Muscle layer of duodenum (tissue), 2 donors: ENCODE measurements around the gene TTC27.

Source experiments
- H3K27ac ChIP-seq: one replicate; pipeline ENCODE4 v1.7.0; 2013; ENCODE audit warnings: mild to moderate bottlenecking, low read length
- H3K27me3 ChIP-seq: one replicate; pipeline ENCODE4 v1.7.0; 2013; ENCODE audit warnings: low read depth, mild to moderate bottlenecking, control low read depth, low read length
- H3K36me3 ChIP-seq, 2 donors: one replicate each; pipeline ENCODE4 v1.7.0; 2013; ENCODE audit warnings: low read length in 2 of 2, control low read depth in 1 of 2, mild to moderate bottlenecking in 1 of 2; ENCODE audit not compliant: insufficient read depth in 2 of 2, control insufficient read depth in 1 of 2
- H3K4me1 ChIP-seq, 2 donors: one replicate each; pipeline ENCODE4 v1.7.0; 2013; ENCODE audit warnings: low read length in 2 of 2, mild to moderate bottlenecking in 2 of 2, control low read depth in 1 of 2, moderate library complexity in 1 of 2; ENCODE audit not compliant: insufficient read depth in 2 of 2, control insufficient read depth in 1 of 2
- H3K4me3 ChIP-seq, 2 donors: one replicate each; pipeline ENCODE4 v1.7.0; 2013; ENCODE audit warnings: low read length in 2 of 2, low read depth in 1 of 2, mild to moderate bottlenecking in 1 of 2
- H3K9me3 ChIP-seq, 2 donors: one replicate each; pipeline ENCODE4 v1.7.0; 2013; ENCODE audit warnings: low read length in 2 of 2, control low read depth in 1 of 2, mild to moderate bottlenecking in 1 of 2; ENCODE audit not compliant: control insufficient read depth in 1 of 2
- donor health status: healthy.

TTC27 gene

DNA sequence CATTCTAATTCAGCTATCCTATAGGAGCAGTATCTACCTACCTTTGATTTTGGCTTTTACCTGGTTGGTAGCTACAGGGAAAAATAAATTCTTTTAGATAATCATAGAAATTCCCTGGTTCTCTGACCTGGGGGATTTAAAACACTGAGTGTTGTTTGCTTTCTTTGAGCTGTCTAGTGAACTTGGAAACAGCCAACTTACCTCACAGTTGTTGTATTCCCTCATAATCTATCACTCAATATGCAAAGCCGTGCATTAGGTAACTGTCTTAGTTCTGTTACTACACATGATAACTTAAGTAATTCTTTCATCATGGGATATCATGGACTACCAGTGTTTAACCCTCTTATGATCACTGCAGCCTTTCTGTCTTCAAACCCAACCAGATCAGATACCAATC is 127.8 kb downstream of the TTC27 start:
- Histone ChIP-seq H3K4me3 (no peak overlapping the region), H3K36me3 (peaks cover 0 to 9% of the 10 kb centered on the region in 2 donors), H3K9me3 (no peaks in the 10 kb centered on the region), H3K27me3 (no peaks in the 10 kb centered on the region), H3K4me1 (peaks cover 0 to 6% of the 10 kb centered on the region in 2 donors), H3K27ac (no peak overlapping the region)

DNA sequence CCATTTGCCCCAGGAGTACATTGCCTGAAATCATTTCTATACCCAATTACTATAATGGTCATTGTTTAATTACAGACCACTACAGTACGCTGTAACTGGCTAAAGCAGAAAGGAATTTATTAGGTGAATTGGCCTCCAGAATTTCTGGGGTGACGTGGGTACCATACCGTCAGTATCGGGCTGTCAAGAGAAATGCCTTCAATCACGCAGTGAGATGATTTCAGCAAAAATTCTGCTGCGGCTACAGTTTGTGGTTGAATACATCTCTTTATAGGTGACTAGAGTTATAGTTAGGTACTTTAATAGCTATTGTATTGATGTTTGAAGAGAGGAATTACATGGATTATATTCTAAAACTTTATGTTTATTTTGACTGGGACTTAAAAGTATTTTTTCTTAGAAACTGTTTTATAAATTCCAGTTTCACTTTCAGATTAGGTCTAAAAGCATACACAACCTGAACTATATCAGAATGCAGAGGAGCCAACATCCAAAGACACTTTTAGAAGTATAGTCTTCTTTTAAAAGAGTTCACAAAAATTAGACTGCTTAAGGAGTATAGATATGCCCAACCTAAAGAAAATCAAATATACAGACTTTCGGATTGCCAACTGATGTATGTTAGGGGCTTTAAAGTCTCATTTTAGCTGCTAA is 128.4 kb downstream of the TTC27 start:
- Histone ChIP-seq H3K9me3 (no peaks in the 10 kb centered on the region), H3K36me3 (peaks cover 0 to 9% of the 10 kb centered on the region in 2 donors), H3K4me3 (no peak overlapping the region), H3K27ac (no peak overlapping the region), H3K27me3 (no peaks in the 10 kb centered on the region), H3K4me1 (peaks cover 0 to 6% of the 10 kb centered on the region in 2 donors)

DNA sequence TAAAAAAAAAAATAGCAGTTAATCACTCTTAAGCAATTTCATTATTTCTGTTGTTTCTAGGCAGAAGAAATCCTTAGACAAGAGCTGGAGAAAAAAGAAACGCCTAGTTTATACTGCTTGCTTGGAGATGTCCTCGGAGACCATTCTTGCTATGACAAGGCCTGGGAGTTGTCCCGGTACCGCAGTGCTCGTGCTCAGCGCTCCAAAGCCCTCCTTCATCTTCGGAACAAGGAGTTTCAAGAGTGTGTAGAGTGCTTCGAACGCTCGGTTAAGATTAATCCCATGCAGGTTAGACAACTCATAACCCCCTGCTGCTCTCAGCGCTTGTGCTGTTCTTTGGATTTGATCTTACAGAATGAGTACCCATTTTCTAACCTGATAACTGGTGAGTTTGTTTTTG is 130.4 kb downstream of the TTC27 start:
- H3K4me1 ChIP-seq, result no peaks in the 10 kb centered on the region
- H3K9me3 ChIP-seq, result no peaks in the 10 kb centered on the region
- H3K27ac ChIP-seq, result no peak overlapping the region
- no peak overlapping the region for H3K4me3 ChIP-seq
- H3K27me3 ChIP-seq, result no peaks in the 10 kb centered on the region
- peaks cover 0 to 9% of the 10 kb centered on the region in 2 donors for H3K36me3 ChIP-seq

DNA sequence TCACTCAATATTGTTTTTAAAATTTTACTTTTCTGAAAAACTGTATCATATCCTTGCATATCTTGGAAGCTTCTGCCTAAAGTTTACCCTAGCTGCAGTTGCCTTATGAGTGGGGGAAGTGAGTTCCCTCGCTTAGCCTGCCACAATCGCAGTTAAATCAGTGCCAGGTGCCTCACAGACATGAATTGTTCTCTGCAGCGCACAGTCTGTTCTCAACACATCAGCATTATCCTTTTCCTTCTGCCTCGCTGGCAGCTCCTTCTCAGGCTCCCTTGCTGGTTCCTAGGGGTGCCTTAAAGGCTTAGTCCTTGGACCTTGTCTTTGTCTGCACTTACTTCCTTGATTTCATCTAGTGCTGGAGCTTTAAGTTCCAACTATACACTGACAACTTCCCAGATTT is 132.8 kb downstream of the TTC27 start:
- Histone ChIP-seq H3K9me3 (no peaks in the 10 kb centered on the region), H3K27ac (no peak overlapping the region), H3K36me3 (peaks cover 0 to 9% of the 10 kb centered on the region in 2 donors), H3K4me1 (no peaks in the 10 kb centered on the region), H3K27me3 (no peaks in the 10 kb centered on the region), H3K4me3 (no peak overlapping the region)

DNA sequence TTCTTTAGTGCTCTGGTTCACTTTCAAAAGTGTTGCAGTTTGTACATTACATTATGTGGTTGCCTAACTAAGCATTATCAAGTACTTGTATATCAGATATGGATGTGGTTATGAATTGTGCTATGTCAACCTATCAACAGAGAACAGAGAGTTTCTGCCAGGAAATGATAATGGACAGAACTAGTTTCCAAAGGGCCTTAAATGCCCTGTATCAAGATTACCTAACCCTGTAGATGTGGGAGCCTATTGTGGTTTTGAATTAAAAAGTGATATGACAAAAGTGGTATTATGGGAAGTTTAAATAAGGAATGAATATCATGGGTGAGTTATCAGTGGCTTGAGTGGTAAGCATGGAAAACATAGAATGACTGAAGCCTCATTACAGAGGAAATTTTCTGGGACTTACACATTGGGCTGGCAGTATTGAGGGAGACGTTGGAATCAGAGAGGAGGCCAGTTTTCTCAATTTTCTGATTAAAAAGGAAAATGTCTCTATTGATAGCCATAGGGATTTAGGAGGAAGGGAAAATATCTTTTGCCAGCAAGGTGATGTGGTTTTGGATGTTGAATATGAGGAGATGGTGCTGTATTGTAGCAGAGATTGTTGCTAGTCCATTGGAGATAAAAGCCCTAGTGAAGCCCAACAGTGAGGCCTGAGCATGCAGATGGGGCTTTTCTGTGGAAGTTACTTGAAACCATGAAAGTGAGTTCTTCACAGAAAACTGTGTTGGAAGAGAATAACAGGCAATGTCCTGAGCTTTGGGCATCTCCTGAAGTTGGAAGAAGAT is 140.7 kb downstream of the TTC27 start:
- Histone ChIP-seq H3K4me3 (no peak overlapping the region), H3K9me3 (no peaks in the 10 kb centered on the region), H3K27me3 (no peaks in the 10 kb centered on the region), H3K27ac (no peak overlapping the region), H3K4me1 (no peaks in the 10 kb centered on the region), H3K36me3 (no peaks in the 10 kb centered on the region)

DNA sequence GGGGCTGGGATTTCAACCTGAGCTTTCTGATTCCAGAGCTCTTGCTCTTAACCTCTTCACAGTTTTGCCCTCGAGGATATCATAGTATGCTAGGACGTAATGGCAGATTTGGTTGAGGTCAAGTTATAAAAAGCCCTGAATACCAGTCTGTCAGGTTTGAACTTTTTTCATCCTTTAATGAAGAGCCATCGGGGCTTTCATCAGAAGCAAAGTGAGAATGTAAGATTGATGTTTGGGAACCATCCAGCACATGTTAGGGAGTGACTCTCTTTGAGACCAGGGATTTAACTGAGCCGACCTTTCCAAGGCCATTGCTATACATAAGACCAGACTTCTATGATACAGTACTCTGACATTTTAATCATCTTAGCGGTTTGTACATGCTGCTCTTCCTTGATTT is 142.5 kb downstream of the TTC27 start:
- Histone ChIP-seq H3K27me3 (no peaks in the 10 kb centered on the region), H3K36me3 (no peaks in the 10 kb centered on the region), H3K27ac (no peak overlapping the region), H3K9me3 (no peaks in the 10 kb centered on the region), H3K4me1 (no peaks in the 10 kb centered on the region), H3K4me3 (no peak overlapping the region)

DNA sequence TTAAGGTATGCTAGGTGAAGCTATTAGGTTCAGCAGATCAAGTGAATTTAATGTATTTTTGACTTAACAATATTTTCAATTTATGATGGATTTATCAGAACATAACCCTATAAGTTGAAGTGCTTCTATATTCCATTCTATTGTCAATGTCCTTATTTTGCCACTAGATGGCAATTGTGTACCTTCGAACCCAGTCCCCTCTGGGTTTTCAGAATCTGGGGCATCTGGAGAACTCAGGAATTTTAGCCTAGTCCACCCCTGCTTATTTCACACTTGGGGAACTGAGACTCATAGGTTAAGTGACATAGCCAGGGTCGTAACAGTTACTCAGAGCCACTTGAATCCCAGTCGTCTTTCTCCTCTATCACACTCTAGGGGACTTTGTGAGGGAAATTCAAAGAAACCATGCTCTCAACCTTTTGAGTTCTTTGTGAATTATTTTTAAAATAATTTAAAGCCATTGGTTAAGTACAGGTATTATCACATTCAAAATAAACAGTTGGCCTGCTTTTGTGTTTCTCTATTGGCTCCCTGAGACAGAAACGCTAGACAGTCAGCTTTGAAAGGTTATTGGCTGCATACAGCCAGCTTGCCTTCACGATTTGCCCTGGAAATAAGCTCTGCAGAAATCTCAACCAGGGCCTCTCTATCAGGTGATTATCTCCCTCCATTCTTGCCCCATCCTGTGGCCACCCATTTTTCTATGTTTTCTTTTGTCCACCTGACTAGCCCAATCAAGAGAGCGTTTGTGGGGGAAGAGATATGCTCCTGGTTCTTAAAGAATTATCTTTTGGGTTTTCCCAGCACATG is 145.0 kb downstream of the TTC27 start:
- Histone ChIP-seq H3K4me1 (no peaks in the 10 kb centered on the region), H3K36me3 (no peaks in the 10 kb centered on the region), H3K4me3 (no peak overlapping the region), H3K9me3 (no peaks in the 10 kb centered on the region), H3K27ac (no peak overlapping the region), H3K27me3 (no peaks in the 10 kb centered on the region)

DNA sequence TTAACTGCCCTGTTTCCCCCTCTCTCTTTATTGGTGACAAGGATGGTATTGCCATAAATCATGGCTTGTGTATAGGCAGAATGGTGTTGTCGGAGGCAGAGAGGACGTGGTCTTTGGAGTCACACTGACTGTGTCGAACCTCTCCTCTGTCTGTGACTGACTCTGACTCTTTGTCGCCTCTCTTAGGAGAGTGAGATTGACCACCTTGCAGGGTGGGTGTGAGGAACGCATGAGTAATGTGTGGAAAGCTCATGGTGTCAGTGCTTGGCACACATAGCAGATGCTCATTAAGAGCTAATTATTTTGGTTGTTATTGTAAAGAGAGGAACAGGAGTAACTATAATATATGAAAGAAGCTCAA is 145.6 kb downstream of the TTC27 start:
- no peaks in the 10 kb centered on the region for H3K9me3 ChIP-seq
- no peak overlapping the region for H3K27ac ChIP-seq
- no peaks in the 10 kb centered on the region for H3K27me3 ChIP-seq
- peaks cover 0 to 2% of the 10 kb centered on the region in 2 donors for H3K36me3 ChIP-seq
- H3K4me1 ChIP-seq, result no peaks in the 10 kb centered on the region
- H3K4me3 ChIP-seq, result no peak overlapping the region

DNA sequence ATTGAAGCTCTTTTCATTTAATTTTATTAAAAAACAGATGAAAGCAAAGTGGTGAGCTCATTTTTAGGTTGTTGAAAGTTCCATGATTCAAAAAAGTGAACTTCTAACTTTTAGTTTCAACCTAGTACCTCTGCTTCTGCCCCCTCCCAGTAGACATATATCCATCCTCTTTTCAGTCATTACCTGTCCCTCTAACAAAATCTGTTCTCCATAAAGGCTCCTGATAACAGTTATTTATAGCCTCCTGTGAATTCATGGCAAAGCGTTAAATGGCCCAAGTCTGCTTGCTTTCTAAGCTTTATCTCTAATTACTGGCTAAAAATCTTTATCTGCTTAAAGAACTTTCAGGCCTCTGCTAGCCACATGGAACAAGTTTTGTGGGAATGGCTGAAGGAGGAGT is 148.1 kb downstream of the TTC27 start:
- Histone ChIP-seq H3K27me3 (no peaks in the 10 kb centered on the region), H3K36me3 (peaks cover 0 to 16% of the 10 kb centered on the region in 2 donors), H3K4me3 (no peak overlapping the region), H3K9me3 (peaks cover 0 to 2% of the 10 kb centered on the region in 2 donors), H3K4me1 (no peaks in the 10 kb centered on the region), H3K27ac (no peak overlapping the region)

DNA sequence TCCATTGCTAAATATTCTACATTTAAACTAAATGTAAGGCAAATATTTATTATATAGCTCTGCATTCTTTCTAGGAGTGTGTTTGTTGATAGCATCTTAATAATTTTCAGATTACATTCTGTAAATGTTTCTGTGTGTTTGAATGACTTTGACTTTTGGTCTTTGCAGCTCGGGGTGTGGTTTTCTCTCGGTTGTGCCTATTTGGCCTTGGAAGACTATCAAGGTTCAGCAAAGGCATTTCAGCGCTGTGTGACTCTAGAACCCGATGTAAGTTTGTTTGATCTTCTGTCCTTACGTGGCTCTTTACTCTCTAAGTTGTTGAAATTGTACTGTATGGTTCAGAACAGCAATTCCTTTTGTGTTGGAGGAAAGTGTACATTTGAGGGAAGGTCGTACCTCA is 149.9 kb downstream of the TTC27 start:
- Histone ChIP-seq H3K4me1 (no peaks in the 10 kb centered on the region), H3K4me3 (no peak overlapping the region), H3K36me3 (peaks cover 0 to 23% of the 10 kb centered on the region in 2 donors), H3K9me3 (peaks cover 4 to 6% of the 10 kb centered on the region in 2 donors), H3K27ac (no peak overlapping the region), H3K27me3 (no peaks in the 10 kb centered on the region)

DNA sequence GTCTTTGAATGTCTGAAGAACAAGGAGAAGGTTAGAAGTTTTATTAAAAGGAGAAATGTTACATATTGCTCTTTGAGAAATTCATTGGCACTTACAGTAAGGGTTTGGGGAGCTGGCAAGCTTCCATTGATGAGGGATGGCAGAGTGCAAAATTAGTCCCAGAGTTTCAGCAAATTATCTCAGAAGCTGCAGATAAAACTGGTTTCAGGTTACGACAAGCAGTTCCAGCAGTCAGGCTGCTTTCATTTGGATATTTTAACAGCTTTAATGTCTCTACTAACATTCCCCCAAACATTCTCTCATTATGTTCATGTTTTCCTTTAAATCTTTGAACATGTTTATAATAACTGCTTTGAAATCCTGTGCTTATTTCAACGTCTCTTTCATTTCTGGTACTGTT is 153.1 kb downstream of the TTC27 start:
- H3K27ac ChIP-seq, result no peak overlapping the region
- H3K4me3 ChIP-seq, result no peak overlapping the region
- no peaks in the 10 kb centered on the region for H3K4me1 ChIP-seq
- peaks cover 4 to 6% of the 10 kb centered on the region in 2 donors for H3K9me3 ChIP-seq
- peaks cover 0 to 27% of the 10 kb centered on the region in 2 donors for H3K36me3 ChIP-seq
- no peaks in the 10 kb centered on the region for H3K27me3 ChIP-seq
